NCI-H1048 (cell line): ENCODE results near the gene RPN1.
"Not testable (repeated sequence)": the region's sequence is repeated elsewhere in the genome, so short reads cannot be mapped to it uniquely, and the experiment has no call there.

Experiments
- DNase-seq: peaks from one replicate; lab custom pipeline; 2025; lab: John Stamatoyannopoulos, UW

RPN1 gene

GRCh38 chr3:128609294-128609693, 41.3 kb downstream of the RPN1 start:
- no peak for DNase-seq

- DNase-seq: no peak
Observed at GRCh38 chr3:128607710-128608048, 42.9 kb downstream of the RPN1 start.

GRCh38 chr3:128606094-128606493, 44.5 kb downstream of the RPN1 start:
- no peak for DNase-seq

GRCh38 chr3:128605091-128606046, 45.2 kb downstream of the RPN1 start:
- no peak for DNase-seq

- no peak for DNase-seq
Observed at GRCh38 chr3:128603811-128604775, 46.5 kb downstream of the RPN1 start.

GRCh38 chr3:128603313-128603712, 47.3 kb downstream of the RPN1 start:
- DNase-seq: no peak

- no peak for DNase-seq
Observed at GRCh38 chr3:128598884-128599664, 51.5 kb downstream of the RPN1 start.

GRCh38 chr3:128597900-128598299, 52.7 kb downstream of the RPN1 start:
- no peak for DNase-seq

- no peak for DNase-seq
Observed at GRCh38 chr3:128592864-128593263, 57.8 kb downstream of the RPN1 start.

- no peak for DNase-seq
Observed at GRCh38 chr3:128591738-128592426, 58.7 kb downstream of the RPN1 start.

GRCh38 chr3:128590948-128591347, 59.7 kb downstream of the RPN1 start:
- DNase-seq: no peak

GRCh38 chr3:128589985-128590384, 60.6 kb downstream of the RPN1 start:
- not testable (repeated sequence) for DNase-seq

- no peak for DNase-seq
Observed at GRCh38 chr3:128588147-128588546, 62.5 kb downstream of the RPN1 start.

- no peak for DNase-seq
Observed at GRCh38 chr3:128587391-128587790, 63.2 kb downstream of the RPN1 start.

GRCh38 chr3:128586932-128587331, 63.7 kb downstream of the RPN1 start:
- DNase-seq: not testable (repeated sequence)

- not testable (repeated sequence) for DNase-seq
Observed at GRCh38 chr3:128586391-128586790, 64.2 kb downstream of the RPN1 start.

- no peak for DNase-seq
Observed at GRCh38 chr3:128585974-128586373, 64.6 kb downstream of the RPN1 start.

GRCh38 chr3:128585189-128585588, 65.4 kb downstream of the RPN1 start:
- no peak for DNase-seq

- peak; percentile 43 for DNase-seq
Observed at GRCh38 chr3:128584412-128585020, 66.1 kb downstream of the RPN1 start.

GRCh38 chr3:128581566-128581965, 69.1 kb downstream of the RPN1 start:
- no peak for DNase-seq

GRCh38 chr3:128579927-128580326, 70.7 kb downstream of the RPN1 start:
- no peak for DNase-seq
